Panc1 (cell line): ENCODE measurements around the gene WDR82. TPM values are rescaled to one million over a fixed set of nuclear protein-coding genes. Genes with fewer than 3 reads are reported as not detected.
A peak's percentile ranks its signal among the peaks of the same experiment; 100 is the strongest.

ENCODE experiments used
- ATAC-seq: fragments of 200-7000 bp; cut with Tn5 transposase; 2 replicates; pipeline ENCODE4 v1.9.1; 2020; ENCODE audit warnings: mild to moderate bottlenecking, moderate library complexity
- BruUV-seq: library from RNA; stranded (reverse); fragments of 400-500 nt; replicated peaks from 2 replicates; lab custom pipeline; 2021; lab: Mats Ljungman, UMichigan
- CTCF ChIA-PET: fragments of 300-600 bp; sonication (Branson Sonifier 250); formaldehyde crosslinking; loops from one replicate; lab custom pipeline; 2022; ENCODE audit warnings: antibody characterized with exemption; lab: Charles Lee
- POLR2A ChIA-PET: fragments of 300-600 bp; sonication (Branson Sonifier 250); formaldehyde crosslinking; loops from one replicate; lab custom pipeline; 2022; ENCODE audit warnings: antibody characterized with exemption; lab: Charles Lee
- DNase-seq: peaks from one replicate; pipeline ENCODE4 v3.0.0-alpha.2; 2010; ENCODE audit warnings: low read depth, low spot score
- H3K27ac ChIP-seq: 2 replicates; pipeline ENCODE4 v1.5.1; 2011; ENCODE audit warnings: mild to moderate bottlenecking, low read length, inconsistent platforms
- H3K27me3 ChIP-seq: fragments of 200-500 bp; sonication (Bioruptor generic); 2 replicates; pipeline ENCODE4 v1.6.0; 2014; ENCODE audit warnings: low read length, inconsistent platforms; ENCODE audit not compliant: control insufficient read depth, insufficient read depth
- H3K36me3 ChIP-seq: fragments of 200-500 bp; sonication (Bioruptor generic); 2 replicates; pipeline ENCODE4 v1.5.1; 2014; ENCODE audit warnings: inconsistent platforms, mild to moderate bottlenecking, low read length, moderate library complexity; ENCODE audit not compliant: control insufficient read depth, insufficient read depth
- H3K4me1 ChIP-seq: 2 replicates; pipeline ENCODE4 v1.5.1; 2011; ENCODE audit warnings: inconsistent platforms, mild to moderate bottlenecking, low read length, moderate library complexity; ENCODE audit not compliant: control insufficient read depth, insufficient read depth
- H3K4me3 ChIP-seq, 2 experiments: 2 replicates each; pipeline ENCODE4 v1.5.1; 2011 to 2012; ENCODE audit warnings: low read depth in 2 of 2, low read length in 2 of 2, mild to moderate bottlenecking in 2 of 2, inconsistent platforms in 1 of 2, moderate library complexity in 1 of 2
- H3K9me3 ChIP-seq: fragments of 200-500 bp; sonication (Bioruptor generic); 2 replicates; pipeline ENCODE4 v1.5.1; 2014; ENCODE audit warnings: low read depth, mild to moderate bottlenecking, inconsistent platforms, low read length, moderate library complexity; ENCODE audit not compliant: control insufficient read depth, insufficient read depth
- POLR2AphosphoS5 ChIP-seq: IDR thresholded peaks from 2 replicates; pipeline ENCODE4 v1.6.1; 2012; ENCODE audit warnings: mild to moderate bottlenecking, low read depth, low read length, moderate library complexity
- SIN3A ChIP-seq: IDR thresholded peaks from 2 replicates; pipeline ENCODE4 v1.6.1; 2012; ENCODE audit warnings: low read depth, mild to moderate bottlenecking, low read length, moderate library complexity, borderline replicate concordance; ENCODE audit not compliant: insufficient read depth
- TCF7L2 ChIP-seq: IDR thresholded peaks from 2 replicates; pipeline ENCODE4 v1.6.1; 2011; ENCODE audit warnings: mild to moderate bottlenecking, low read depth, low read length, inconsistent platforms
- in situ Hi-C: cut with HindIII; loops from 2 replicates; pipeline ENCODE4 v1.10.0; 2016; ENCODE audit warnings: low sequenced_read_pairs, low pct_unique_long_range_greater_than_20kb
- intact Hi-C: fragments of 100-400 bp; cut with micrococcal nuclease; formaldehyde crosslinking; loops from one replicate; pipeline ENCODE4 v1.10.0; 2022; ENCODE audit not compliant: unreplicated experiment
- total RNA-seq: library from RNA; stranded (reverse); gene quantifications from one replicate; pipeline ENCODE4 v1.2.1, GENCODE V29; 2021; ENCODE audit not compliant: unreplicated experiment
- TF ChIP-seq, protein P1 (sequence below): fragments of 450-650 bp; IDR thresholded peaks from 2 replicates; pipeline ENCODE4 v1.5.1; 2017; ENCODE audit warnings: mild to moderate bottlenecking
- TF ChIP-seq, protein P2 (sequence below), 2 experiments: IDR thresholded peaks; 2 replicates each; pipeline ENCODE4 v1.6.1; 2011 to 2012; ENCODE audit warnings: low read depth in 2 of 2, control low read depth in 1 of 2, low read length in 1 of 2, mild to moderate bottlenecking in 1 of 2, moderate library complexity in 1 of 2; ENCODE audit not compliant: insufficient read depth in 1 of 2

The WDR82 gene
- total RNA-seq, 1 experiment from 2014 or later, result 57.9 TPM

DNA sequence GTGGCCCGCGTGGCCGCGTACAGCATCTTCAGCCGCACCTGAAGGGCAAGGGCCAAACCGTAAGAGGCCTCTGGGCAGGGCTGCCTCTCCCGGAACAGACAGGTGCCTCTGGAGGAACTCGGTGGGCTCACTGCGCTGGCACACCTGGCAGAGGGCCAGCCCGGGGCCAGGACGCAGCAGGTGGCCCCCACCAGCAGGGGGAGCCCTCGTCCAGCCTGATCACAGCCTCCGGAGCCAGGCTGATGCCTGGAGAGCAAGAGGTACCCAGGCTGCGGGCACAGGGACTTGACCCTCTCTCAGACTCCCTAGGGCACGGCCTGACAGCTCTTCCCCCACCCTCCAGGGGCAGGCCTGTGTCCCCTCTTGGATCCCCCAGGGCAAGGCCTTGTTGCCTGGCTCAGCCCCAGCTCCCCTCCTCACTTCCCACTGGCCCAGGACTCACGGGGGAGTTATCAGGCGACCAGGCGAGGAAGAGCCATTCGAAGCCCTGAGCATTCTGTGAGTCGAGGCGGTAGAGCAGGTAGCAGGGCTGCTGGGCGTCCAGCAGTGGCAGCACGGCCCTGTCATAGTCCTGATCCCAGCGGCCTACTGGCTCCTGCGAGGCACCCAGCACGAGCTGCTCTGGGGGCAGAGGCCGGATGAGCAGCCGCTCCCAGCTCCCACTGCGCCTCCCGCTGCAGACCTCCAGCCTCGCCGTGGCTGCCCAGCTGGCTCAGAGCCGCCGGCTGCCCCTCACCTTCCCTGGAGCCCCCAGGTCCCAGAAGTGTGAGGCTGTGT, 46.8 kb downstream of the WDR82 start:
- Histone ChIP-seq H3K36me3 (no peaks in the 10 kb centered on the region), H3K9me3 (no peaks in the 10 kb centered on the region), H3K4me1 (peaks cover 5% of the 10 kb centered on the region), H3K4me3 (no peak overlapping the region), H3K27ac (no peak overlapping the region), H3K27me3 (no peaks in the 10 kb centered on the region)
- BruUV-seq, result no TSS peak
- intact Hi-C loops (loop anchor here (10.0 kb wide), 1 partner anchor 103 kb away; no protein-coding TSS in a partner anchor), in situ Hi-C loops (no loop called here)
- ChIA-PET CTCF (interaction anchor here (0.6 to 1.4 kb wide), 5 partner anchors 9 to 180 kb away, joined by 3 to 4 read pairs (median 3); no protein-coding TSS in a partner anchor), POLR2A (no interaction called here)
- TF ChIP-seq TCF7L2, result no peak
- TF ChIP-seq, protein P1, sequence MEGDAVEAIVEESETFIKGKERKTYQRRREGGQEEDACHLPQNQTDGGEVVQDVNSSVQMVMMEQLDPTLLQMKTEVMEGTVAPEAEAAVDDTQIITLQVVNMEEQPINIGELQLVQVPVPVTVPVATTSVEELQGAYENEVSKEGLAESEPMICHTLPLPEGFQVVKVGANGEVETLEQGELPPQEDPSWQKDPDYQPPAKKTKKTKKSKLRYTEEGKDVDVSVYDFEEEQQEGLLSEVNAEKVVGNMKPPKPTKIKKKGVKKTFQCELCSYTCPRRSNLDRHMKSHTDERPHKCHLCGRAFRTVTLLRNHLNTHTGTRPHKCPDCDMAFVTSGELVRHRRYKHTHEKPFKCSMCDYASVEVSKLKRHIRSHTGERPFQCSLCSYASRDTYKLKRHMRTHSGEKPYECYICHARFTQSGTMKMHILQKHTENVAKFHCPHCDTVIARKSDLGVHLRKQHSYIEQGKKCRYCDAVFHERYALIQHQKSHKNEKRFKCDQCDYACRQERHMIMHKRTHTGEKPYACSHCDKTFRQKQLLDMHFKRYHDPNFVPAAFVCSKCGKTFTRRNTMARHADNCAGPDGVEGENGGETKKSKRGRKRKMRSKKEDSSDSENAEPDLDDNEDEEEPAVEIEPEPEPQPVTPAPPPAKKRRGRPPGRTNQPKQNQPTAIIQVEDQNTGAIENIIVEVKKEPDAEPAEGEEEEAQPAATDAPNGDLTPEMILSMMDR, result peak; percentile 91
- ATAC-seq (peak; percentile 80), DNase-seq (no peak)

DNA sequence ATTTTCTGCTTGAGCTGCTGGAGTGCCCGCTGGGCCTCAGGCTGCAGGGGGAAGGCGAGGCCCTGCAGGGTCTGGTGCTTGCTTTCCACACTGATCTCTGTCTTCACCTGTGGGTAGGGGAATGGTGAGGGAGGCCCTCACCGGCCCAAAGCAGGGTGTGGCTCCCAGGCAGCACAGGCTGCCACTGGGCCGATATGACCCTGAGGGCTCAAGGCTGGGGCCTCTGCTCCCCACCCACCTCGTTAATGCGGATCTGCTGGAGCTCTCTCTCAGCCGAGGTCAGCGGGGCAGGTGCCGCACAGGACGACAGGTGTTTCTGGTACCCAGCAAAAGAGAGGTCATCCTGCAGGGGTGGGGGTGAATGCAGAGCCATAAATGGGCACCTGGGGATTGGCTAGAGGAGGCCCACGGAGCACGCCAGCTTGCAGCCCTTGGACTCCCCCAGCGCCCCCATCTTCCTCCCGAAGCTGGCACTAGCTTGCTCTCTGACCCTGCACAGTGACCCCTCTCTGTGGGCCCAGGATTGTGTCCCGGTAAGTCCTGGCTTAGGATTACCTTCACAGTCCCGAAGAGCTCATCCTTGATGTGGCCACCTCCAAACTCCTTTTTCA, 47.5 kb downstream of the WDR82 start:
- no peak for TF ChIP-seq POLR2AphosphoS5
- no peak for TF ChIP-seq SIN3A
- TF ChIP-seq TCF7L2, result no peak
- TF ChIP-seq, protein P1, result no peak
- TF ChIP-seq, protein P2, sequence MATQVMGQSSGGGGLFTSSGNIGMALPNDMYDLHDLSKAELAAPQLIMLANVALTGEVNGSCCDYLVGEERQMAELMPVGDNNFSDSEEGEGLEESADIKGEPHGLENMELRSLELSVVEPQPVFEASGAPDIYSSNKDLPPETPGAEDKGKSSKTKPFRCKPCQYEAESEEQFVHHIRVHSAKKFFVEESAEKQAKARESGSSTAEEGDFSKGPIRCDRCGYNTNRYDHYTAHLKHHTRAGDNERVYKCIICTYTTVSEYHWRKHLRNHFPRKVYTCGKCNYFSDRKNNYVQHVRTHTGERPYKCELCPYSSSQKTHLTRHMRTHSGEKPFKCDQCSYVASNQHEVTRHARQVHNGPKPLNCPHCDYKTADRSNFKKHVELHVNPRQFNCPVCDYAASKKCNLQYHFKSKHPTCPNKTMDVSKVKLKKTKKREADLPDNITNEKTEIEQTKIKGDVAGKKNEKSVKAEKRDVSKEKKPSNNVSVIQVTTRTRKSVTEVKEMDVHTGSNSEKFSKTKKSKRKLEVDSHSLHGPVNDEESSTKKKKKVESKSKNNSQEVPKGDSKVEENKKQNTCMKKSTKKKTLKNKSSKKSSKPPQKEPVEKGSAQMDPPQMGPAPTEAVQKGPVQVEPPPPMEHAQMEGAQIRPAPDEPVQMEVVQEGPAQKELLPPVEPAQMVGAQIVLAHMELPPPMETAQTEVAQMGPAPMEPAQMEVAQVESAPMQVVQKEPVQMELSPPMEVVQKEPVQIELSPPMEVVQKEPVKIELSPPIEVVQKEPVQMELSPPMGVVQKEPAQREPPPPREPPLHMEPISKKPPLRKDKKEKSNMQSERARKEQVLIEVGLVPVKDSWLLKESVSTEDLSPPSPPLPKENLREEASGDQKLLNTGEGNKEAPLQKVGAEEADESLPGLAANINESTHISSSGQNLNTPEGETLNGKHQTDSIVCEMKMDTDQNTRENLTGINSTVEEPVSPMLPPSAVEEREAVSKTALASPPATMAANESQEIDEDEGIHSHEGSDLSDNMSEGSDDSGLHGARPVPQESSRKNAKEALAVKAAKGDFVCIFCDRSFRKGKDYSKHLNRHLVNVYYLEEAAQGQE (IDR thresholded peaks at IDR 0.05; ENCODE audit: insufficient read depth in 1 of 2, low read depth in 2 of 2, low read length in 1 of 2), result no peak
- ChIA-PET CTCF (interaction anchor here (0.6 to 1.4 kb wide), 3 partner anchors 8 to 18 kb away, joined by 3 read pairs; no protein-coding TSS in a partner anchor), POLR2A (no interaction called here)
- no peak; the same call in 1 of the 2 replicates for ATAC-seq
- no TSS peak for BruUV-seq
- intact Hi-C loops (loop anchor here (10.0 kb wide), 1 partner anchor 104 kb away; no protein-coding TSS in a partner anchor), in situ Hi-C loops (no loop called here)
- no peak overlapping the region for H3K4me3 ChIP-seq
- DNase-seq, result no peak
- H3K9me3 ChIP-seq, result no peaks in the 10 kb centered on the region
- no peaks in the 10 kb centered on the region for H3K27me3 ChIP-seq
- H3K36me3 ChIP-seq, result no peaks in the 10 kb centered on the region
- no peaks in the 10 kb centered on the region for H3K4me1 ChIP-seq
- H3K27ac ChIP-seq, result no peak overlapping the region
